Spleen (tissue), 7 donors: ENCODE results near the gene DNAJC18.
A peak's percentile ranks its signal among the peaks of the same experiment; 100 is the strongest.

Experiments used
- POLR2A ChIP-seq, 3 donors: fragments of 450-650 bp; IDR thresholded peaks; one replicate each; pipeline ENCODE4 v1.5.1; 2017; ENCODE audit warnings: antibody characterized with exemption in 3 of 3, mild to moderate bottlenecking in 1 of 3
- POLR2AphosphoS5 ChIP-seq, 3 donors: sonication (generic); formaldehyde crosslinking; IDR thresholded peaks; one replicate each; pipeline ENCODE4 v1.5.1; 2017; ENCODE audit warnings: antibody characterized with exemption in 3 of 3
- TF ChIP-seq, protein P1 (sequence below), 11 experiments: fragments of 200-600 bp in 7 of 11; fragments of 450-650 bp in 4 of 11; sonication (generic) in 4 of 11; IDR thresholded peaks in 8 of 11; conservative IDR thresholded peaks in 3 of 11; 1 replicate in 7 of 11; 2 replicates in 4 of 11; pipeline versions ENCODE4 v1.4.0 to v1.8.0; 2016 to 2021; ENCODE audit warnings: antibody characterized with exemption in 11 of 11, inconsistent platforms in 4 of 11, mild to moderate bottlenecking in 1 of 11
- donor health status: DM: no; HTN: no; CAD: no; lungs with moderate emphysema.
- donor health status: DM: no; HTN: no; CAD: no.
- donor health status: DM: no; HTN: no; CAD: no.

DNA sequence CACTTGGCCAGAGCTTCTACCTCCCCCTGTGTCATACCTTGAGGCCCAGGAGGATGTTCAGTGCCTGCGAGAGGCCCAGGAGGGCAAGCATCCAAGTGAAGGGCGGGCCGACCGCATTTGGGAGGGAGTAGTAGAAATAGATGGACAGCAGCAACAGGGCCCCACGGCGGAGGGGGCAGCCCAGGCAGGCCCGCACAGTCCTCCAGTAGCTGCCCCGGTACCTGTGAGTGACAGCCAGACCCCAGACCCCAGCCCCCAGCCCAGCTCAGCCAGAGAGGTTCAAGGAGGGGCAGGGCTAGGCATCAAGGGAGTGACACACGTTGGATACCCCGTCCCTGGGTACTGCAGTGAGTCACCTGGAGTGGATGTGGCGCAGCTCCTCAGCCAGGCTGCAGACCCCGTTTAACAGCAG lies 41.8 kb upstream of the DNAJC18 start:
- TF ChIP-seq, protein P1, sequence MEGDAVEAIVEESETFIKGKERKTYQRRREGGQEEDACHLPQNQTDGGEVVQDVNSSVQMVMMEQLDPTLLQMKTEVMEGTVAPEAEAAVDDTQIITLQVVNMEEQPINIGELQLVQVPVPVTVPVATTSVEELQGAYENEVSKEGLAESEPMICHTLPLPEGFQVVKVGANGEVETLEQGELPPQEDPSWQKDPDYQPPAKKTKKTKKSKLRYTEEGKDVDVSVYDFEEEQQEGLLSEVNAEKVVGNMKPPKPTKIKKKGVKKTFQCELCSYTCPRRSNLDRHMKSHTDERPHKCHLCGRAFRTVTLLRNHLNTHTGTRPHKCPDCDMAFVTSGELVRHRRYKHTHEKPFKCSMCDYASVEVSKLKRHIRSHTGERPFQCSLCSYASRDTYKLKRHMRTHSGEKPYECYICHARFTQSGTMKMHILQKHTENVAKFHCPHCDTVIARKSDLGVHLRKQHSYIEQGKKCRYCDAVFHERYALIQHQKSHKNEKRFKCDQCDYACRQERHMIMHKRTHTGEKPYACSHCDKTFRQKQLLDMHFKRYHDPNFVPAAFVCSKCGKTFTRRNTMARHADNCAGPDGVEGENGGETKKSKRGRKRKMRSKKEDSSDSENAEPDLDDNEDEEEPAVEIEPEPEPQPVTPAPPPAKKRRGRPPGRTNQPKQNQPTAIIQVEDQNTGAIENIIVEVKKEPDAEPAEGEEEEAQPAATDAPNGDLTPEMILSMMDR (IDR thresholded peaks at IDR 0.05 in 8 of 11, conservative IDR thresholded peaks at IDR 0.05 in 3 of 11): no peak
- TF ChIP-seq POLR2AphosphoS5 (IDR thresholded peaks at IDR 0.05) (peak in 1 of 3 donors; percentile 8), POLR2A (IDR thresholded peaks at IDR 0.05) (no peak)
